HepG2 (cell line): Measurements from ENCODE around the gene CCDC34. TPM values are rescaled to one million over a fixed set of nuclear protein-coding genes. Genes with fewer than 3 reads are reported as not detected.

Source experiments
- AGO2 ChIP-seq: fragments of 200-400 bp; formaldehyde crosslinking; optimal IDR thresholded peaks from 2 replicates; pipeline ENCODE3; 2017; ENCODE audit warnings: mild to moderate bottlenecking, low read depth, low read length, moderate library complexity
- ARNT ChIP-seq: fragments of 450-650 bp; IDR thresholded peaks from 2 replicates; pipeline ENCODE4 v1.6.1; 2017
- CBX2 ChIP-seq, 2 experiments: fragments of 200-600 bp in 1 of 2; sonication (generic); formaldehyde crosslinking in 1 of 2; IDR thresholded peaks; 2 replicates each; pipeline versions ENCODE4 v1.7.0 to v1.8.1; 2018 to 2022; ENCODE audit warnings: low read depth in 2 of 2, low read length in 1 of 2, mild to moderate bottlenecking in 1 of 2, missing genetic modification reagents in 1 of 2
- EEA1 ChIP-seq: sonication (generic); formaldehyde crosslinking; IDR thresholded peaks from 2 replicates; pipeline ENCODE4 v1.5.1; 2020; ENCODE audit warnings: mild to moderate bottlenecking, missing genetic modification reagents, borderline replicate concordance
- EED ChIP-seq: sonication (generic); formaldehyde crosslinking; IDR thresholded peaks from 2 replicates; pipeline ENCODE4 v1.5.0; 2020; ENCODE audit warnings: mild to moderate bottlenecking, missing genetic modification reagents
- JUND ChIP-seq: sonication (generic); formaldehyde crosslinking; IDR thresholded peaks from 2 replicates; pipeline ENCODE4 v1.8.0; 2022; ENCODE audit warnings: mild to moderate bottlenecking, missing genetic modification reagents
- MTA3 ChIP-seq: sonication (generic); formaldehyde crosslinking; IDR thresholded peaks from 2 replicates; pipeline ENCODE4 v1.4.0; 2020; ENCODE audit warnings: missing genetic modification reagents
- NONO ChIP-seq, 2 experiments: fragments of 450-650 bp in 1 of 2; sonication (generic) in 1 of 2; formaldehyde crosslinking in 1 of 2; IDR thresholded peaks in 1 of 2; conservative IDR thresholded peaks in 1 of 2; 2 replicates each; pipeline versions ENCODE4 v1.6.1 to v1.8.0; 2017 to 2022; ENCODE audit warnings: mild to moderate bottlenecking in 1 of 2, missing genetic modification reagents in 1 of 2, moderate library complexity in 1 of 2
- SNAPC2 ChIP-seq: sonication (generic); formaldehyde crosslinking; IDR thresholded peaks from 2 replicates; pipeline ENCODE4 v1.8.1; 2022; ENCODE audit warnings: mild to moderate bottlenecking, missing genetic modification reagents
- TAF1 ChIP-seq: sonication (generic); formaldehyde crosslinking; IDR thresholded peaks from 2 replicates; pipeline ENCODE4 v1.4.0; 2020; ENCODE audit warnings: missing genetic modification reagents
- TBL1XR1 ChIP-seq: fragments of 150-350 bp; IDR thresholded peaks from 2 replicates; pipeline ENCODE4 v1.6.1; 2014; ENCODE audit warnings: borderline replicate concordance, low read length; ENCODE audit not compliant: partially characterized antibody
- ZFP1 ChIP-seq: IDR thresholded peaks from 2 replicates; pipeline ENCODE4 v1.6.1; 2016
- ZKSCAN5 ChIP-seq: sonication (generic); formaldehyde crosslinking; IDR thresholded peaks from 2 replicates; pipeline ENCODE4 v1.5.1; 2020; ENCODE audit warnings: mild to moderate bottlenecking, missing genetic modification reagents
- ZMYM3 ChIP-seq: sonication (generic); formaldehyde crosslinking; IDR thresholded peaks from 2 replicates; pipeline ENCODE4 v1.5.1; 2020; ENCODE audit warnings: mild to moderate bottlenecking, missing genetic modification reagents
- ZNF225 ChIP-seq: sonication (generic); formaldehyde crosslinking; IDR thresholded peaks from 2 replicates; pipeline ENCODE4 v1.4.0; 2020; ENCODE audit warnings: mild to moderate bottlenecking, missing genetic modification reagents
- ZNF24 ChIP-seq: fragments of 450-650 bp; IDR thresholded peaks from 2 replicates; pipeline ENCODE4 v1.6.1; 2017; ENCODE audit warnings: antibody characterized with exemption, mild to moderate bottlenecking
- polyA plus RNA-seq, 8 experiments: library from polyadenylated mRNA; depleted of rRNA in 3 of 8; stranded (reverse) in 7 of 8; unstranded in 1 of 8; fragments of >200 nt; fragmentation: Illumina TruSeq in 4 of 8; extraction: Trizol in 4 of 8; gene quantifications; 2 replicates each; pipeline versions ENCODE4 v1.2.1 to v1.2.3, GENCODE V29; 2011 to 2016; ENCODE audit warnings: low read depth in 4 of 8, missing spikeins in 1 of 8, mixed read lengths in 1 of 8; ENCODE audit not compliant: insufficient read depth in 1 of 8
- total RNA-seq, 5 experiments: library from RNA; depleted of rRNA; stranded (reverse); fragments of >200 nt; fragmentation: Illumina TruSeq; extraction: Trizol; gene quantifications; 2 replicates each; pipeline ENCODE4 v1.2.3, GENCODE V29; 2016; ENCODE audit warnings: low read depth in 1 of 5
- TF ChIP-seq, protein P1 (sequence below): sonication (generic); formaldehyde crosslinking; IDR thresholded peaks from 2 replicates; pipeline ENCODE4 v1.4.0; 2020; ENCODE audit warnings: missing genetic modification reagents
- TF ChIP-seq, protein P2 (sequence below): sonication (generic); formaldehyde crosslinking; IDR thresholded peaks from 2 replicates; pipeline ENCODE4 v1.5.1; 2020; ENCODE audit warnings: missing genetic modification reagents, mild to moderate bottlenecking, borderline replicate concordance
- TF ChIP-seq, protein P3 (sequence below): sonication (generic); formaldehyde crosslinking; IDR thresholded peaks from 2 replicates; pipeline ENCODE4 v1.4.0; 2020; ENCODE audit warnings: mild to moderate bottlenecking, missing genetic modification reagents
- TF ChIP-seq, protein P4 (sequence below): IDR thresholded peaks from 2 replicates; pipeline ENCODE4 v1.6.1; 2016
- TF ChIP-seq, protein P5 (sequence below): sonication (generic); formaldehyde crosslinking; IDR thresholded peaks from 2 replicates; pipeline ENCODE4 v1.4.0; 2020; ENCODE audit warnings: missing genetic modification reagents

The CCDC34 gene
- total and polyA plus RNA-seq, 2 of the 13 experiments (the other 11 are each of a cell fraction or from before 2014, with no cell fraction given) = 7.6 to 34.3 TPM

DNA sequence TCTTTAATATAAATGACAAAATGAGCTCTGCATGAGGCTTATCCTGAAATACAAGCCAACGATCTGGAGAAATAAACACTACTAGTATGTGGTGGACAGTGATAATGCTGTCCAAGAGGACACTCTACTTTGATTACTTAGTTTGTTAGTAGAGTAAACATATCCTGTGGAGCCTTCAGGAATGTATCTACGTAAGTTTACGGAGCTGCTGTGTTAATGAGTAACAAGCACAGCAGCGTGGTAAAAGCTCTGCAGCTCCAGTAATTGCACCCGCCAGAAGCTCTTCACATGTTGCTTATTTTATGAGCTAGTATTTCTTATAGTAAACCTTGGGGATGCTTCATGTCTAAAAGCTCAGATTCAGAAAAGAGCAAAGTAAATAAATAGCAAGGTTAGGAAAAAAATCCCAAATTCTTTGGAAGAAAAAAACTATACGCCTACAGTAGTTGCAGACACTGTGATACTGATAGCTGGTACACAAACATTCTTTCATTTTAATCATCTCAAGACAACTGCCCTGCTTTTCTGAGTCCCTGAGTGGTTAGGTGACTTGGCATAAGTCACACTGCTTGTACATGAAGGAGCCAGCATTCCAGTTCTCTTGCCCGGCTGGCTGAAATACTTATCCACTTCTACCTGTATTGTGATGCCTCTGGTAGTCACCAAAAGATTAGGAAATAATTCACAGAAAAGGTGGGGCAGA, 32.7 kb upstream of the CCDC34 start (continued):
- TF ChIP-seq, protein P1, sequence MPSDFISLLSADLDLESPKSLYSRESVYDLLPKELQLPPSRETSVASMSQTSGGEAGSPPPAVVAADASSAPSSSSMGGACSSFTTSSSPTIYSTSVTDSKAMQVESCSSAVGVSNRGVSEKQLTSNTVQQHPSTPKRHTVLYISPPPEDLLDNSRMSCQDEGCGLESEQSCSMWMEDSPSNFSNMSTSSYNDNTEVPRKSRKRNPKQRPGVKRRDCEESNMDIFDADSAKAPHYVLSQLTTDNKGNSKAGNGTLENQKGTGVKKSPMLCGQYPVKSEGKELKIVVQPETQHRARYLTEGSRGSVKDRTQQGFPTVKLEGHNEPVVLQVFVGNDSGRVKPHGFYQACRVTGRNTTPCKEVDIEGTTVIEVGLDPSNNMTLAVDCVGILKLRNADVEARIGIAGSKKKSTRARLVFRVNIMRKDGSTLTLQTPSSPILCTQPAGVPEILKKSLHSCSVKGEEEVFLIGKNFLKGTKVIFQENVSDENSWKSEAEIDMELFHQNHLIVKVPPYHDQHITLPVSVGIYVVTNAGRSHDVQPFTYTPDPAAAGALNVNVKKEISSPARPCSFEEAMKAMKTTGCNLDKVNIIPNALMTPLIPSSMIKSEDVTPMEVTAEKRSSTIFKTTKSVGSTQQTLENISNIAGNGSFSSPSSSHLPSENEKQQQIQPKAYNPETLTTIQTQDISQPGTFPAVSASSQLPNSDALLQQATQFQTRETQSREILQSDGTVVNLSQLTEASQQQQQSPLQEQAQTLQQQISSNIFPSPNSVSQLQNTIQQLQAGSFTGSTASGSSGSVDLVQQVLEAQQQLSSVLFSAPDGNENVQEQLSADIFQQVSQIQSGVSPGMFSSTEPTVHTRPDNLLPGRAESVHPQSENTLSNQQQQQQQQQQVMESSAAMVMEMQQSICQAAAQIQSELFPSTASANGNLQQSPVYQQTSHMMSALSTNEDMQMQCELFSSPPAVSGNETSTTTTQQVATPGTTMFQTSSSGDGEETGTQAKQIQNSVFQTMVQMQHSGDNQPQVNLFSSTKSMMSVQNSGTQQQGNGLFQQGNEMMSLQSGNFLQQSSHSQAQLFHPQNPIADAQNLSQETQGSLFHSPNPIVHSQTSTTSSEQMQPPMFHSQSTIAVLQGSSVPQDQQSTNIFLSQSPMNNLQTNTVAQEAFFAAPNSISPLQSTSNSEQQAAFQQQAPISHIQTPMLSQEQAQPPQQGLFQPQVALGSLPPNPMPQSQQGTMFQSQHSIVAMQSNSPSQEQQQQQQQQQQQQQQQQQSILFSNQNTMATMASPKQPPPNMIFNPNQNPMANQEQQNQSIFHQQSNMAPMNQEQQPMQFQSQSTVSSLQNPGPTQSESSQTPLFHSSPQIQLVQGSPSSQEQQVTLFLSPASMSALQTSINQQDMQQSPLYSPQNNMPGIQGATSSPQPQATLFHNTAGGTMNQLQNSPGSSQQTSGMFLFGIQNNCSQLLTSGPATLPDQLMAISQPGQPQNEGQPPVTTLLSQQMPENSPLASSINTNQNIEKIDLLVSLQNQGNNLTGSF (CRISPR knock-in tag) = no peak
- TF ChIP-seq ZNF24 (no peak), ARNT (no peak), MTA3 (CRISPR knock-in tag) (no peak), JUND (no peak), CBX2 (IDR thresholded peaks at IDR 0.05; ENCODE audit: low read depth, low read length) (no peak), CBX2 (CRISPR knock-in tag; IDR thresholded peaks at IDR 0.05; ENCODE audit: low read depth) (no peak), ZFP1 (CRISPR knock-in tag) (no peak), EED (CRISPR knock-in tag) (no peak), NONO (IDR thresholded peaks at IDR 0.05) (no peak), NONO (CRISPR knock-in tag; conservative IDR thresholded peaks at IDR 0.05) (0 out of 2 replicates have a peak, but pooled peaks have one; percentile 2), TAF1 (CRISPR knock-in tag) (no peak), TBL1XR1 (no peak), ZNF225 (CRISPR knock-in tag) (no peak), EEA1 (CRISPR knock-in tag) (no peak), ZMYM3 (CRISPR knock-in tag) (no peak), AGO2 (no peak), SNAPC2 (peak; percentile 28; the same call in 1 of the 2 replicates), ZKSCAN5 (CRISPR knock-in tag) (no peak)
- TF ChIP-seq, protein P2, sequence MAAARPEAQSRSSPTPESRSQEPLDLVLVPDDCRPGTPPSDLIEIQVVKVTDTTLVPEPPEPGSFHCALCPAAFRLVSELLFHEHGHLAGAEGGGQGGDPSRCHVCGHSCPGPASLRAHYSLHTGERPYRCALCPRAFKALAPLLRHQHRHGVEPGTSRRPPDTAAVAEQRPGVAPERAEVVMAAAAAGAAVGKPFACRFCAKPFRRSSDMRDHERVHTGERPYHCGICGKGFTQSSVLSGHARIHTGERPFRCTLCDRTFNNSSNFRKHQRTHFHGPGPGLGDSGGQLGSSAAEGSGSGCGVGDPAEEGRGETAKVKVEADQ (CRISPR knock-in tag) = no peak
- TF ChIP-seq, protein P3, sequence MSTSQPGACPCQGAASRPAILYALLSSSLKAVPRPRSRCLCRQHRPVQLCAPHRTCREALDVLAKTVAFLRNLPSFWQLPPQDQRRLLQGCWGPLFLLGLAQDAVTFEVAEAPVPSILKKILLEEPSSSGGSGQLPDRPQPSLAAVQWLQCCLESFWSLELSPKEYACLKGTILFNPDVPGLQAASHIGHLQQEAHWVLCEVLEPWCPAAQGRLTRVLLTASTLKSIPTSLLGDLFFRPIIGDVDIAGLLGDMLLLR (CRISPR knock-in tag) = no peak
- TF ChIP-seq, protein P4, sequence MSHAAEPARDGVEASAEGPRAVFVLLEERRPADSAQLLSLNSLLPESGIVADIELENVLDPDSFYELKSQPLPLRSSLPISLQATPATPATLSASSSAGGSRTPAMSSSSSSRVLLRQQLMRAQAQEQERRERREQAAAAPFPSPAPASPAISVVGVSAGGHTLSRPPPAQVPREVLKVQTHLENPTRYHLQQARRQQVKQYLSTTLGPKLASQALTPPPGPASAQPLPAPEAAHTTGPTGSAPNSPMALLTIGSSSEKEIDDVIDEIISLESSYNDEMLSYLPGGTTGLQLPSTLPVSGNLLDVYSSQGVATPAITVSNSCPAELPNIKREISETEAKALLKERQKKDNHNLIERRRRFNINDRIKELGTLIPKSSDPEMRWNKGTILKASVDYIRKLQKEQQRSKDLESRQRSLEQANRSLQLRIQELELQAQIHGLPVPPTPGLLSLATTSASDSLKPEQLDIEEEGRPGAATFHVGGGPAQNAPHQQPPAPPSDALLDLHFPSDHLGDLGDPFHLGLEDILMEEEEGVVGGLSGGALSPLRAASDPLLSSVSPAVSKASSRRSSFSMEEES (CRISPR knock-in tag) = no peak; the same call in 1 of the 2 replicates
- TF ChIP-seq, protein P5, sequence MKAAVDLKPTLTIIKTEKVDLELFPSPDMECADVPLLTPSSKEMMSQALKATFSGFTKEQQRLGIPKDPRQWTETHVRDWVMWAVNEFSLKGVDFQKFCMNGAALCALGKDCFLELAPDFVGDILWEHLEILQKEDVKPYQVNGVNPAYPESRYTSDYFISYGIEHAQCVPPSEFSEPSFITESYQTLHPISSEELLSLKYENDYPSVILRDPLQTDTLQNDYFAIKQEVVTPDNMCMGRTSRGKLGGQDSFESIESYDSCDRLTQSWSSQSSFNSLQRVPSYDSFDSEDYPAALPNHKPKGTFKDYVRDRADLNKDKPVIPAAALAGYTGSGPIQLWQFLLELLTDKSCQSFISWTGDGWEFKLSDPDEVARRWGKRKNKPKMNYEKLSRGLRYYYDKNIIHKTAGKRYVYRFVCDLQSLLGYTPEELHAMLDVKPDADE (CRISPR knock-in tag) = no peak
